Caki2 (cell line): ENCODE results near the gene CERS6. TPM values are rescaled to one million over a fixed set of nuclear protein-coding genes. Genes with fewer than 3 reads are reported as not detected.
"Not testable (repeated sequence)": the region's sequence is repeated elsewhere in the genome, so short reads cannot be mapped to it uniquely, and the experiment has no call there.

Experiments
- DNase-seq: peaks from one replicate; pipeline ENCODE4 v3.0.0-alpha.2; 2015; ENCODE audit warnings: low read depth
- in situ Hi-C: cut with HindIII; loops from 2 replicates; pipeline ENCODE4 v1.10.0; 2016; ENCODE audit warnings: low sequenced_read_pairs, low pct_unique_long_range_greater_than_20kb, mixed read lengths
- total RNA-seq: library from RNA; depleted of rRNA; stranded (reverse); fragments of >200 nt; shearing (Covaris generic); gene quantifications from 2 replicates; pipeline ENCODE4 v1.2.3, GENCODE V29; 2014; ENCODE audit warnings: low replicate concordance

Gene CERS6
- total RNA-seq, 1 experiment from 2014 or later, result 7.2 TPM

DNA sequence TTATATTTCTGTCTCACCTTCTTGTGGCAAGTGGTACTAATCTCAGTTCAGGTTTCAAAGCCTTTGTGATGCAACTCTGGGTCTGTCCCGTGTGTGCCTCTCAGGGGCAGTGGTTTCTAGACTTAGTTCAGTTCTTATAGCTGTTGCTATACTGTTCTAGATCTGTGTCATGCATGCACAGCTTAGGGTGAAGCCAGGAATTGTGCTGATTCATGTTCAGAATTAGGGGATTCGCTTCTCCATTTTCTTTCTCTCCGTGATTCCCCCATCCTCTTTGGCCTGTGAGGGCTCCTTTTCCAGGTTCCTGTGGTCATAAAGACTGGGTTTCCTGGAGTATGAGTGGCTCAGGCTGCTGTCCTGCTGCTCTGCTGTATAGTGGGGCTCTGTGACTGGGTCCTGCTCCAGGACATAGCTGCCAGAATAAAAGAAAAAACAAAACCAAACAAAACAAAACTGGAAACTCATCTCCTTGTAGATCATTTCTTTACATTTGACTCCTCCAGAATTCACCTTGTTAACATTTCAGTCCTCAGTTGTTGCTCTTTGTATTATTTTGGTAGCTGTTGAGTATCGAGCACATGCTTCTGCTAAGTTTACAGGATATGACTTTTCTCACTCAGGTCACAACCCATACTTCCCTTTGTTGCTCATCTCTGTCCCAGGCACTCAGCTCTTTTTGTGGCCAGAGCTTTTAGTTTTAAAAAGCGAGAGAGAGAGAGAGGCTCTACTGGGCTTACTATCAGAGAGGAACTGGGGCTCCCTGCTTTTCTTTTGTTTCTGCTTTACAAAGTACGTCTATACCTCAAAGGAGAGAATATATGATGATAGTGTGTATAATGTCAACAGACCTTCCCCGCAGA, 34.2 kb downstream of the CERS6 start:
- in situ Hi-C loops, result no loop called here
- DNase-seq, result no peak

DNA sequence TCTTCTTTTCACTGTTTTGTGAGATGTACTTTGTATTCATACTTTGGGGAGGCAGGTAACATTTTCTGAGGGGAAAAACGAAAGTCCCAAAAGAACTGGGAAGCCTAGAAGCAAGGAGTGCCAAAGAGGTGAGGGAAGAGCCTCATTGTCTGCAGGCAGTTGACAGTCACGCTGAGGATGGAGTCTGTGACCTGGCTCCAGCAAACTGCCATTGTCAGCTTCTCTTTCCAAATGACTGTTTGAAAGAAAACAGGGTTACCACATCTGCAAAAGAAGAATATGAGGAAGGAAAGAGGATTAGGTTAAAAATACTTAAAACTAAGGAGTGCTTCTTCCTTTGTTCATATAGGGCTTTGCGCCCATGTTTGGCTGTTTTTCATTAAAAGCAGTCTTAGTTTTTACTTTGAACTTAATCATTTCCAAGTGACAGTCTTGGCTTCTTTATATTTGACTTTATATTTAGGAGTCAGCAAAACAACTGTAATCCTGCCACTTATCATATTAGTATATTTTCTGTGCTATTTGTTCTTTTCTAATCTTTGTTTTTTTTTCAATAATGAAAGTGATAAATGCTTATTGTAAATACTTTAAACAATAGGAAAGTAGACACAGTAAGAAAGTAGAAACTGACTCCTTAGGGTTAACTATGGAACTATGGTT, 35.0 kb downstream of the CERS6 start:
- in situ Hi-C loops, result no loop called here
- DNase-seq, result no peak

DNA sequence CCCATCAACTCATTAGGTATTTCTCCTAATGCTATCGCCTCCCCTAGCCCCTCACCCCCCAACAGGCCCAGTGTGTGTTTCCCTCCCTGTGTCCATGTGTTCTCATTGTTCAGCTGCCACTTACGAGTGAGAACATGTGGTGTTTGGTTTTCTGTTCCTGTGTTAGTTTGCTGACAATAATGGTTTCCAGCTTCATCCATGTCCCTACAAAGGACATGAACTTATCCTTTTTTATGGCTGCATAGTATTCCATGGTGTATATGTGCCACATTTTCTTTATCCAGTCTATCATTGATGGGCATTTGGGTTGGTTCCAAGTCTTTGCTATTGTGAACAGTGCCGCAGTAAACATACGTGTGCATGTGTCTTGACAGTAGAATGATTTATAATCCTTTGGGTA, 35.7 kb downstream of the CERS6 start:
- in situ Hi-C loops, DNase-seq: not testable (repeated sequence)

DNA sequence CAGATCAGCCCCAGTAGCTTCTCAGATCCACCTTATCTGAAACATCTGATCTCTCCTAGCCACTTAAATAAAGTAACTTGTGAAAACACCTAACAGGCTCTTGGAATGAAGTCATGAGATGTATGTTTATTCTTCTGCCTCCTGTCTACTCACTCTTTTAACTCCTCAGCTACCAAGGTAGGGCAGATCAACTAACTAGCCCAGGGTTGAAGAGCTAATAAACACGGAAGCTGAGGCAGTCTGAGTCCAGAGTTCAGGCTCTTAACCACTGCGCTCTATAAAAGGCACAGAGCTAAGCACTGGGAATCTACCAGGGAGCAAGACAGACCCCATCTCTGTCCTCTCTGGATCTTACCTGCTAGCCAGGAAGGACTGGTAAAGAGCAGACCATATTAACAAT, 37.1 kb downstream of the CERS6 start:
- in situ Hi-C loops, result not testable (repeated sequence)
- DNase-seq, result peak; percentile 6

DNA sequence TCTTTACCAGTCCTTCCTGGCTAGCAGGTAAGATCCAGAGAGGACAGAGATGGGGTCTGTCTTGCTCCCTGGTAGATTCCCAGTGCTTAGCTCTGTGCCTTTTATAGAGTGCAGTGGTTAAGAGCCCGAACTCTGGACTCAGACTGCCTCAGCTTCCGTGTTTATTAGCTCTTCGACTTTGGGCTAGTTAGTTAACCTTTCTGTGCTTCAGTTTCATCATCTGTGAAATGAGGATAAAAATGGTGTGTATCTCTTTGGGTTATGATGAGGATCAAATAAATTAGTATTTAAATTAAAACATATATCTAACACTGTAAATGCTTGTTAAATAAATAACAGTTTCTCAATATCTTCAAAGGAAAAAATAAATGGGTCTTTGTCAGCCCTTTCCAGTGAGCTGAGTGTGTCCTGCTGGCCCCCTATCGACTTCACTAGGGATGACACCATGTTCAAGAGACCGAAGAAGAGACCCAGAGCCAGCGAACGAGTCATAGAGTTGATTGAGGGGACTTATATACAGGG, 38.2 kb downstream of the CERS6 start:
- no peak for DNase-seq
- in situ Hi-C loops, result no loop called here

DNA sequence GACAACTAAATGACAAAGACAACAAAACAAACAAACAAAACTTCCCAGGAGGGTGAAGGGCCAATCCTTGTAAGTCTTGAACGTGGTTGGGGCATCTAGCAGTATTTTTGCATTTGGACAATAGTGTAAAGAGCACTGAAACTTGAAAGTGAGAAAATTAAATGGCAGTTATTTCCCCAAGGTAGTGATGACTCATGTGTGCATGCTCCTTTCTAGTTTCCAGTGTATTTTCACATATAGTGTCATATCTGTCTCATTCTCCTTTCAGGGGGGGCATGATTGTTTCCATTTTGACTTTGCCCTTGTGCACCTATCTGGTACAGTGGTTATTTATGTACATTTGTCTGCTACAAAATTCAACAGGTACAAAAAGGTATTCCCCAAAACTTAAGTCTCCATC, 39.5 kb downstream of the CERS6 start:
- DNase-seq, result no peak
- in situ Hi-C loops, result no loop called here

DNA sequence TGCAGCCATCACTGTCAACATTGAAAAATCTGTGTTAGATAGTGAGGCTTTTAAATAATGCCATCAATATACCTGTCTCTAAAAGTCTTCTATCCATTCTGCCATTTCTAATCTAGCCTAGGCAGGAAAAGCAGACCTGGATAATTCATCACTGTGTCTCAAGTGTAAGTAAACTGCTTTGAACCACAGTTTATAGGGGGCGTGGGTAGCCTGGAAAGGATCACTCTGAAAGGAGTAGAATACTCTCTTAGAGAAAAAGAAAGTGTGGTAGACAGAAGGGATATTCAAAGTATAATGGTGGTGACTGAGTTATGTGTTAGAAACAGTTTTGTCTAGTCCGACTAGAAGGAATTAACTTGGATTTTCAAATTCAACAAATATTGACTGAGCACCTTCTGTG, 40.8 kb downstream of the CERS6 start:
- in situ Hi-C loops, result no loop called here
- DNase-seq, result no peak

DNA sequence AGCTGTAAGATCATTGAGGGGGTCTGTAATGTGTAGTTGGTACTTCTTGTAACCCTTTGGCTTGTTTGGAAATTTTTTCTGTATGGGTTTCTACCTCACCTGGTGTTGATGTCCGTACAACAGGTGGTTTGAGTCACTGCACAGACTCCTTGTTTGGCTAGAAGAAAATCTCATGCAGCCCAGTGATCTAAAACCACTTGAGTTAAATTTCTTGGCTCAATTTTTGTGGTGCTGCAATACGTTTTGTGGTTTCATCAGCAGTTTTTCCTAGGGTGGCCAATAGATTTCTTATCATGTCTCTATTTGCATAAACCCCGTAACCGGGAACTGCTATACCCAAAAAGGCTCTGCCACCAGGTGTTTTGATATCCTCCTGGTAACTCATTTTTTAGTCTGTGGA, 43.4 kb downstream of the CERS6 start:
- in situ Hi-C loops, result no loop called here
- no peak for DNase-seq

DNA sequence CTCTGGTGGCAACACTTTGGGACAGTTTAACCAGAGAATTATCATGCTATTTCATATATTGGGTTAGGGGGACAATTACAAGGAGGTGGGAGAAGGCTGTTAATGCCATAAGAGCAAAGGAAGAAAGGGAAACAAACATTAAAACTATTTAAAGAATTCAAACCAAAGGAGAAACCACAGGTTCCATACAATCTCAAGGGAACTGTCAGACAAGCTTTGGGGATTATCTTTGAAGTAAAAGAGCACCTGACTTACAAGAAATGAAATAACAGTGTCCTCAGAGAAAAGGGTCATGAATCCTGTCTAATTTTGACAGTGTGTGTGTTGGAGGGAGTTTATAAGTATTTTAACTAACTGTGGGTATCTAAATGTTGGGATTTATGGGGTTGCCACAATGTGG, 44.4 kb downstream of the CERS6 start:
- in situ Hi-C loops, result no loop called here
- no peak for DNase-seq

- DNase-seq, result no peak
- in situ Hi-C loops, result no loop called here
Observed at GRCh38 chr2:168501466-168502065, 45.5 kb downstream of the CERS6 start.

GRCh38 chr2:168502852-168503251, 46.8 kb downstream of the CERS6 start:
- DNase-seq, in situ Hi-C loops: not testable (repeated sequence)

DNA sequence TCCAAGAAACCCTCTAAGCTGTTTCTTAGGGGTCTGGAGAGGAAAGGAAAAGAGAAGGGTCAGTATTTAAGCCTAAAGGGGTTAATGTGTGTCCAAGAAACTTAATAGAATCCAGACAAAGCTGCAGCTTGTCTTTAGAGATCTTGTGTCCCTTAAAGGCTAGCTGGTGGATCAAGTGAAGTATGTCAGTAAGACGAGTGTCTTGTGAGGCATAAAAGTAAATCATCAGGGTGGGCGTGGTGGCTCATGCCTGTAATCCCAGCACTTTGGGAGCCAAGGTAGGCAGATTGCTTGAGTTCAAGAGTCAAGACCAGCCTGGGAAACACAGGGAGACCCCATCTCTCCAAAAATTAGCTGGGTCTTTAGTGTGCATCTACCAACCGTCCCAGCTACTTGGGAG, 47.8 kb downstream of the CERS6 start:
- no peak for DNase-seq
- in situ Hi-C loops, result no loop called here

DNA sequence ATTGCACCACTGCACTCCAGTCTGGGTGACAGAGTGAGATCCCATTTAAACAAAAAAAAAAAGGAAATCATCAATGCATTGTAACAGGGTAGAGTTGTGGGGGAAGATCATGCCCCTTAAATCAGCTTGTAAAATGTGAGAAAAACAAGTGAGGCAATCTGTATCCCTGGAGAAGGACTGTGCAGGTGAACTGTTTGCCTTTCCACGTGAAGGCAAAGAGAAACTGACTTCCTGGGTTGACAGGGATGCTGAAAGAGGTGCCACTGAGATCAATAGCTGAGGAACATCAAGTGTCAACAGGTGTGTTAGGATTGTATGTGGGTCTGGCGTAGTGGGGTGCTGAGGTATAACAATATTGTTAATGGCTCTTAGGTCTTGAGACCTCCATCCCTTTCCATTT, 48.3 kb downstream of the CERS6 start:
- in situ Hi-C loops, result no loop called here
- no peak for DNase-seq

- DNase-seq, result no peak
- in situ Hi-C loops, result no loop called here
Observed at GRCh38 chr2:168510125-168510756, 54.2 kb downstream of the CERS6 start.

DNA sequence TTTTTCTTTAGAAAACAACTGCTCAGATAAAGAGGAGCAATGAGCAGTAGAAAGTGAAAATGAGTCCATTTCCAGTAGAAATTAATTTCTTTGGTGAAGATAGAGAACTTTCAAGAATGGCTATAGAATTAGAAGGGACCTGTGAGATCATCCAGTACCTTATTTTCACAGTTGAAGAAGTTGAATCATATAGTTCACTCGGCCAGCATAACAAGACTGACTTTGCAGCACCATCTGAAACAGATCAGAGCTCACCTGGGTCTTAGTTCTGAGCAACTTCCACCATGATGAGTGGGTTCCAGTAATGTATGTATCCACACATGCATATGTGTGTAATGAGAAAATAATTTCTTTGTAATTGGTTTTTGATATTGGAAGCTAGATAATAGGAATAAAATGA, 58.6 kb downstream of the CERS6 start:
- DNase-seq, result no peak
- in situ Hi-C loops, result no loop called here

DNA sequence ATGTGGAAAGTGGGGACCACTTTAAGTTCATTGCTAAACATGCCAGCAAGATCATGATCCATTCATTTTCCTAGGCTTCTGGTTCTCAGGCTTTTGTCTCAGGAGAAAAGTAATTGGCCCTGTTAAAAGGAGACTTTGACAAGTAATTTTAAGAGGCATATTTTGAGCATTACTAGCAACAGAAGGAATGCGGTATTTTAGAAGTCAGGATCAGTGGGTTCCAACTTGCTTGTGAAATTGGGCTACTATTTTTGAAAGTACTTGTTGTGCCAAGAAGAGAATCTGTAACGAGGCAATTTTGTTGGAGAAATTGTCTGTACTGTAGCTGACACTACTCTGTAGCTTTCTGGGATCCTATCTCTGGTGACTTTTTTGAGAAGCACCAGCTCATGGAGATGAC, 59.4 kb downstream of the CERS6 start:
- no peak for DNase-seq
- in situ Hi-C loops, result no loop called here

GRCh38 chr2:168517816-168518215, 61.7 kb downstream of the CERS6 start:
- DNase-seq, result no peak
- in situ Hi-C loops, result no loop called here

DNA sequence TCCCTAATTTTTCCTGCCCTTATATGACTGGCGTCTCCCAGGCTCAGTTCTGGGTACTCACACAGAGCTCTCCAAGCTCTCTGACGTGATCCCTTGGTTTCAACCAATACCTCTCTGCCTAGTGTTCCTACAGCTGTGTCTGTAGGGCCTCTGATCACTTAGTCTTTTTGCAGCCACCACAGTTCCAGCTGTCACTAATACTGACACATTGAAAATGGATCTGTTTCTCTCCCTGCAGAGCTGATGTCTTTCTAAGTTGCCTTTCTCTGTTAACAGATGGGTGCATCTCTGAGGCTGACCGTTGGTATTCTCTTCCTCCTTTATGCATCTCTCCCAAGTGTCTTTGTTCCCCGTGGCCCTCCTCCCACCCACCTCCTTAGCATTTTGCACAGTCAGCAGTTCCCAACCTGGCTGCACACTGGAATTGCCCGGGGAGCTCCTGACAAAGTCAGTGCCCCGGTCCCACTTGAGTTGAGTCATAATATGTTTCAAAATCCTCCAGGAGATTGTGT, 62.5 kb downstream of the CERS6 start:
- no peak for DNase-seq
- in situ Hi-C loops, result no loop called here
